GM18870 (cell line): ENCODE data around the gene SETD5.

Experiments used
- ATAC-seq: cut with Tn5 transposase; IDR thresholded peaks from one replicate; pipeline ENCODE4 v1.9.1; 2021; ENCODE audit warnings: moderate library complexity; ENCODE audit not compliant: unreplicated experiment

Gene SETD5

GRCh38 chr3:9503283-9503682, 105.9 kb downstream of the SETD5 start:
- ATAC-seq: peak; percentile 50

- no peak for ATAC-seq
These were observed 110.5 kb downstream of the SETD5 start for GRCh38 chr3:9507586-9508578.

- ATAC-seq: no peak
These were observed 111.4 kb downstream of the SETD5 start for GRCh38 chr3:9508781-9509180.

- ATAC-seq: no peak
These were observed 115.1 kb downstream of the SETD5 start for GRCh38 chr3:9512456-9513045.

- ATAC-seq: no peak
These were observed 116.9 kb downstream of the SETD5 start for GRCh38 chr3:9514306-9514705.

- no peak for ATAC-seq
These were observed 117.5 kb downstream of the SETD5 start for GRCh38 chr3:9514956-9515355.

- no peak for ATAC-seq
These were observed 127.7 kb downstream of the SETD5 start for GRCh38 chr3:9525078-9525477.
